Heart left ventricle (tissue), 13 donors: Measurements from ENCODE around the gene MYL4.

ENCODE experiments used
- POLR2A ChIP-seq, 2 donors: fragments of 450-650 bp; IDR thresholded peaks; one replicate each; pipeline ENCODE4 v1.6.1; 2017; ENCODE audit warnings: antibody characterized with exemption in 2 of 2, mild to moderate bottlenecking in 2 of 2, moderate library complexity in 2 of 2
- TF ChIP-seq, protein P1 (sequence below), 12 donors: fragments of 200-600 bp; sonication (generic) in 4 of 12; IDR thresholded peaks; one replicate each; pipeline versions ENCODE4 v1.5.0 to v1.8.0; 2018 to 2022; ENCODE audit warnings: antibody characterized with exemption in 12 of 12, mild to moderate bottlenecking in 5 of 12
- donor health status: ischemic (EF 13 %, LVEDD 7.1; RV severe dilation, severe dysfunction).
- donor health status: DM: no; HTN: yes; CAD: no.
- donor health status: DM: no; HTN: no; CAD: no.
- donor health status: ischemic (EF 25% LVEDD 6.9; RV normal size, moderate dysfunction).
- donor health status: ischemic (EF 25% LVEDD 5.7; RV mildly dilated, moderate dysfunction).
- donor health status: ischemic (EF 35%, LVEDD 5.7; RV mildly dilated, moderate dysfunction).
- donor health status: nonischemic (EF 11% LVEDD 7.7; RV severe dilation, severe dysfunction).
- donor health status: DM: yes; HTN: yes; CAD: no.
- donor health status: PGD.
- donor health status: ischemic (EF 29% LVEDD 5.4; RV normal size, mild dysfunction).
- donor health status: nonischemic (EF 23%, LVEDD 6.1; RV moderate dilation, normal function).

DNA sequence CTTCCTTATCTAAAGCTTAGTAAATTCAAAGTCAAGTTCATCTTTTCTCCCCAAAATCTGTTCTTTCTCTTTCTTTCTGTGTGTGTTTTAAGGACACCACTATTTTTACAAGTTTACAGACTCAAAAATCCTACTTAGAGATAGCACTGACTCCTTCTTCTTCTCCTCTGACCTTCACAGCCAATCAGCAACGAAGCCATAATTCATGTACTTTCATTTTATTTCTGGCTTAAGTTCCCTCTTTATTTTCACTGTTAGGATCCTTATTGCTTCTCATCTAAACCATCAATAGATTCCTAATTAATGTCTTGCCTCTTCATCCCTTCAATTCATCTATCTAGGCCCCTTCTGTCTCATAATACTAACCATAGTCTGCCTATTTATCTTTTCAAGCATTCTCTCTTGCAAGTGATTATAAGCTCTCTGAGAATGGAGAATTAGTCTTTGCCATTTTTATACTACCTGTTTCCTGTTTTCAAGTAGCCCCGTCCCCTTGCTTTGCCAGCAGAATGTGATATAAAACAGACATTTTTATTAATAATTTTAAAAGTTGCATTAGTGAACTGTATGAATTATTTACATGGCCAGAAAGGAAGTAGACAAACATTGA lies 47.0 kb upstream of the MYL4 start:
- TF ChIP-seq, protein P1, sequence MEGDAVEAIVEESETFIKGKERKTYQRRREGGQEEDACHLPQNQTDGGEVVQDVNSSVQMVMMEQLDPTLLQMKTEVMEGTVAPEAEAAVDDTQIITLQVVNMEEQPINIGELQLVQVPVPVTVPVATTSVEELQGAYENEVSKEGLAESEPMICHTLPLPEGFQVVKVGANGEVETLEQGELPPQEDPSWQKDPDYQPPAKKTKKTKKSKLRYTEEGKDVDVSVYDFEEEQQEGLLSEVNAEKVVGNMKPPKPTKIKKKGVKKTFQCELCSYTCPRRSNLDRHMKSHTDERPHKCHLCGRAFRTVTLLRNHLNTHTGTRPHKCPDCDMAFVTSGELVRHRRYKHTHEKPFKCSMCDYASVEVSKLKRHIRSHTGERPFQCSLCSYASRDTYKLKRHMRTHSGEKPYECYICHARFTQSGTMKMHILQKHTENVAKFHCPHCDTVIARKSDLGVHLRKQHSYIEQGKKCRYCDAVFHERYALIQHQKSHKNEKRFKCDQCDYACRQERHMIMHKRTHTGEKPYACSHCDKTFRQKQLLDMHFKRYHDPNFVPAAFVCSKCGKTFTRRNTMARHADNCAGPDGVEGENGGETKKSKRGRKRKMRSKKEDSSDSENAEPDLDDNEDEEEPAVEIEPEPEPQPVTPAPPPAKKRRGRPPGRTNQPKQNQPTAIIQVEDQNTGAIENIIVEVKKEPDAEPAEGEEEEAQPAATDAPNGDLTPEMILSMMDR (IDR thresholded peaks at IDR 0.05), result no peak
- TF ChIP-seq POLR2A (IDR thresholded peaks at IDR 0.05), result no peak
